HG03103 (cell line): ENCODE results near the gene ACBD7.

ENCODE experiments used
- ATAC-seq: cut with Tn5 transposase; IDR thresholded peaks from one replicate; pipeline ENCODE4 v1.9.1; 2021; ENCODE audit warnings: low read depth; ENCODE audit not compliant: unreplicated experiment

The ACBD7 gene

DNA sequence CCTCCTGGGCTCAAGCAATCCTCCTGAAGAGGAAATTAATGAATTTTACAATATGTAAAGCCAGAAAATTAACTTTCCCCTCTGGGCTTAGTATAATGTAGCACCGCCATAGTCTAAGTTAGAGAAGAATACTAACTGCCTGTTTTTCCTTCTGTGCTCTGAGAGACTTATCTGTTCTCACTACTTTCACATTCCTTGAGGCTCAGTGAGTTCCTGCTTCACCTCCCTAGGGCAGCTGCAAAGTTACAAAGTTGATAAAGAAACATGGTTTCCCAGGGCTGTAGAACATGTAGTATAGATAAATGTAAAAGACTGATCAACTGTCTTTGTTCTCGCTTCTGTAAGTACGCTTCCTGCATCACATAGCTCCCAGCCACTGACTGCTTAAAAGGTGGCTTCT is 60.8 kb downstream of the ACBD7 start:
- no peak for ATAC-seq
